Activated CD4-positive, alpha-beta T cell treated with anti-CD3 and anti-CD28 coated beads, Interleukin-2, Interleukin-6, amounts not matched to agents 100 ng/mL and 50 ng/mL, durations not matched to agents 16 hours and 8 hours (primary cell): ENCODE results near the gene NPRL2.
"Not testable (repeated sequence)": the region's sequence is repeated elsewhere in the genome, so short reads cannot be mapped to it uniquely, and the experiment has no call there.

Experiments used
- DNase-seq: peaks from one replicate; pipeline ENCODE4 v3.0.0-alpha.2; 2020

Gene NPRL2

DNA sequence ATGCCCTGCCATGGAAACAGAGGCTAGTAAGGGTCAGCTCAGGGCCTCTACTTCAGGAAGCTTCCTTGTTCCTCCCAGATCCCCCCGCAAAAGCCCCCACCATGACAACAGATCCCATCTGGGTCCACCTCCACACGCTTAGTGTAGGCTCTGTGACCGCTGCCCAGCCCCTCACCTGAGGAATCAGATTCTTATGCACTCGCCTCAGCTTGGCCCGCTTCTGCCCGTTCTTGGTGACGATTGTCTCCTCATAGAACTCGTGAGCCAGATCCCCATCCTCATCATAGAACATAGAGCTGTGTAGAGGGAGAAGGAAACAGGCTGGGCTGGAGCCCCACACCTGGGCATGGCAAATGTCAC is 24.4 kb downstream of the NPRL2 start:
- DNase-seq = no peak

DNA sequence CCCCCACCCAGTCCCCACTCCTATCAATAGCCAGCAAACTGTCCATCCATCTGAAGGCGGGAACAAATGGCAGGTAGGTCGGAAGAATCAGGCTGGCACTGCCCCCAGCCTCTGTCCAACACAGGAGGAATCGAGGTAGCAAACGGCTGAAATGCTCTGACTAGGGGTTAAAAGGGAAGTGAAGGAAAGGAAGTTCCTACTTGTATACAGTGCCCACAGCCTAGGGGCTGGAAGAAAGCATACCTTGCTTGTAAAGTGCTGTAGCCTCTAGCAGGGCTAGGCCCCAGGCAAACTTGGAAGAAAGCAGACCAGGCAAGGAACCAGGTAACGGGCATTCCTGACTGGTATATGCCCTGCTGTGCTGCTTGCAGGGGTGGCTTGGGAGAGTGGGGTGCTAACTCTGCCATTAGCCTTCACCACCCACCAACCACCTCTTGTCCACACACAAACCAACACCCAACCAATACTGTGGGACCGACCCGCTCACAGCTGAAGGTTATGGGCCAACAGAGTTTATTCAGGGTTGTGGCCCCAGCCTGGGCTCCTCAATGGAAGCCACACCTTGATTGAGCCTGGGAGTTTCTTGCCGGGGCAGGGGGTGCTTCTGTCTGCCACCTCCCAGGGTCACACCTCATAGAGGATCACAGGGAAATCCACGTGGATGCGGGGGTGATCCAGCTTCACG is 24.9 kb downstream of the NPRL2 start:
- no peak for DNase-seq

DNA sequence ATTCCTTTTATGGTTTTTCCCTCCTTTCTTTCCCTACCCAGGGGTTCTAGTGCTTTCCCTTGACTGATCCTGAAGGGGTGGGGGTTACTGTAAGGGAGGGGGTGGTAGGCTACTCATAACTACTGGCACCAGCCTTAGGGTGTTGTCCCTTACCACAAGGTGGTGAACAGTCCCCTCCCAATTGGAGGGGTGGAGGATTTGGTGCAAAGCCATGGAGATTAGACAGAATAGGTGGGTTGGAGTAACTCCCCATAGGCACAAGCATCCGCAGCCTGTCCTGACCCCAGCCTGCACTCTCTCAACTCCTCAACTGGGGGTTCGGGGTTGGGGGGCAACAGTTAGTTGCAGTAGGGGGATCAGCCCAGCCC is 25.5 kb downstream of the NPRL2 start:
- no peak for DNase-seq

DNA sequence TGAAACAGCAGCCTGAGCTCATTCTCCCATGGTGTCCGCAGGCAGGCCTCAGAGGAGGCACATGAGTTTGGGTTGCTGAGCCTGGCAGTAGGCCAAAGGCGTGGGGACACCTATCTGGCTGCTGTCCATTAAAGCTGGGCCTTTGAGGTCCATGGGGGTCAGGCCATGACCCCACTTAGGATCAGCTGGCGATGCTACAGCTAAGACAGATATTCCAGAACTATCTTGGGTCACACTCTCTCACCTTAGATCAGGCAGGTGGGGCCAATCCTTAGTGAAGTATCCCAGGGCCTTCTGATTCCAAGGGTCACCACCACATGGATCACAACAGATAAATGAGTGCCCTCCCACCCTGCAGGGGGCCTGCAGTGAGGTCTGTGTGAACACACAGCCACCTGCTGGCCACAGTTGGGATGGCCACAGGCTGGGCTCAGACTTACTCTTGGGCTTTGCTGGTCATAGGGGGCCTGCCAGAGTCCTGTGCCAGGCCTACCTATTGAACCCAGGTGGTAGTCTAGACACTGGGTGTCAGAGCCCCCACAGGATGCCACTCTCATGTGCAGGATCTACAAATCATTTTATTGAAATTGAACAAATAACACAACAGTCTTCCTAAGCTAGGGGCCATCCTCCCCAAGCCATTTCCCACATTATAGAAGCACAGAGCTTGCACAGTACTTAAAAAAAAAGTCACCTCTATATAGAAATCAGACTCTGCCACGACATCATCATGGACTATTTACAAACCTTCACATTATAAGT is 26.0 kb downstream of the NPRL2 start:
- peak; percentile 71 for DNase-seq

DNA sequence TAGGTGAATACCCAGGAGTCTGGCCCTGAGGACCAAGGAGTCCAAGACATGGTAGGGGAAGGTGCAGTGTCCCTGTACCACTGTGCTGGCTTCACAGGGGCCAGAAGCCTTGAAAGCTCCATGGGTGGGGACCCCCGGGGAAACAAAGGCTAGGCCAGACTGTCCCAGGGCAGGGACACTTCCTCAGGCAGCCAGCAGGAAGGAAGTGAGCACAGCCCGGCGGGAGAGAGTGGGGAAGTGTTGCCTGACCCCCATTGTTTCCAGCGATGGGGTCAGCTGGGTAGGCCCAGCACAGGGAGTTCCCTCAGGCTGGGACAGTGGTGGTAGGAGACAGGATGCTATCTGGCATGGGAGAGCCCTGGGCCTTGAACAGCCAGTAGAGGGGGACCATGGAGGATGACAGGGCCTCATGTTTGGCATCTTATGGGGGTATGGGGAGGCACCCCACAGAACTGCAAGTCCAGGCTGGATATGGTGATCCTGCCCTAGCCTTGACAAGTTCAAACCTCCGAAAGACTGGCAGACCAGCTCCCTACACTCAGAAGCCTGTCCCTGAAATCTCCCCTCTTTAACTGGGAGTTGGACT is 26.9 kb downstream of the NPRL2 start:
- no peak for DNase-seq

DNA sequence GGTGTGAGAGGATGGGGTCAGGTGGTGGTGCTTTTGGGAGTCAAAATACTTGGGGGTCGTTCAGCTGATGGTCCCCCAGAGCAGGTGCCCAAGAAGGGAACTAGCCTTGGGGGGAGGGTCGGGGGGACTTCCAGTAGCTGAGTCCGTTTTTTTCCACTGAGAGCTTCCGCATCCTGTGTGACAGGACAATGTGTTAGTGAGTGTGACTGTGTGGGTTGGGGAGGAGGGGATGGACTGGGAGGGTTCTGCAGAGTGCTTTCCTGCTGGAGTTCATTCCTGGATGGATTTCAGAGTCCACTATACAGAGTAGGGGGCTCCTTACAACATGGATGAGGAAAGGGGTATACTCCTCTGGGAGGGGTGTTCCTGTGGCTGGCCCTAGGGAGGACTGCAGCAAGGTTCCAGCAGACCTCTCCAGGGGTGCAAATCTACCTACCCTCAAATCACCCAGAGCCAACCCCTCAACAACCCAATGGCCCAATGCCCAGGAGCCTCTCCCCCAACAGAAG is 27.4 kb downstream of the NPRL2 start:
- no peak for DNase-seq

DNA sequence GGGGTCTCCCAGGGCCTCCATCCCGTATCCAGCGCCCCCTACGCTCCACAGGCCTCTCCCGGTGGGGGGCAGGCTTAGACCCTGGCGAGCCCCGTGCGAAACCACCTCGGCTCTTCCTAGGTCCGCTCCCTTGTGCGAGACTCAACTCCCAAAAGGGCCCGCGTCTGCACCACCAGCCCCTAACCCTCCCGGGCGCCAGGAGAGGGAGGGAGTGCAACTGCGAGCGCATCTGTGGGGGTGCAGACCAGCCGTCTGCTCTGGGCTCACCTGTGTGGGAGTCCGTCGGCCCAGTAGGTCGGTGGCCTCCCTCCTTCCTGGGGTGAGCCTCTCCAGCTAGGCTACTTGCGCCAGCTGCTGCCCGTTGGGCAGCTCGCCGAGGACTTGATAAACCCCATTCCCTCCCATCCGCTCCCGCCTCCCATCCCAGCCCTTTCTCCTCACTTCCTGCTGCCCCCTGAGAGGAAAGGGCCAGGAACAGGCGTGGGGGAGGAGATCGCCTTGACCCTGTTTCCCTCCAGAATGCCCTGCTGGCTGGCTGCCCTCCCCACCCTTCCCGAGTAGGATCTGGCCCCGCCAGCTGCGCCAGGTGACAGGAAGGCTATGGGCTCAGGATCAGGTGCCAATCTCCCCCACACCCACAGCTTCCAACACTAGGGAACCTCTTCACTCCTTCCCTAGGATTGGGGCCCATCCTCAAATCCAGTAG is 28.0 kb downstream of the NPRL2 start, which contains the start of gene HYAL2:
TSS of gene HYAL2 (minus strand) at position 360 of the 706 bp plus-strand sequence. CDS start 2,256 bp downstream, outside the sequence.
- no peak for DNase-seq

DNA sequence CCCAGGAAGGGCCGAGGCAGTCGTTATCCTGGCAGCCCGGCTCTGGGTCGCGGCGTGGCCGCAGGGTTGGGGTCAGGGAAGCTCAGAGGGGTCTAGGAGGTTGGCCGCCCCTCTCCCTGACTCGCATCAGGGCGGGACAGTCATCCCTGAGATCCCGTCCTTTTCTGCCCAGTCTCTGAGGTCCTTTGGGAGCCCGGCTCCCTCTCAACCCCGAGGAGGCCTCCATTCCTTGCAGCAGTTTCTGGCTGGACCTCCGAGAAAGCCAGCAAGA is 28.5 kb downstream of the NPRL2 start:
- DNase-seq = no peak

DNA sequence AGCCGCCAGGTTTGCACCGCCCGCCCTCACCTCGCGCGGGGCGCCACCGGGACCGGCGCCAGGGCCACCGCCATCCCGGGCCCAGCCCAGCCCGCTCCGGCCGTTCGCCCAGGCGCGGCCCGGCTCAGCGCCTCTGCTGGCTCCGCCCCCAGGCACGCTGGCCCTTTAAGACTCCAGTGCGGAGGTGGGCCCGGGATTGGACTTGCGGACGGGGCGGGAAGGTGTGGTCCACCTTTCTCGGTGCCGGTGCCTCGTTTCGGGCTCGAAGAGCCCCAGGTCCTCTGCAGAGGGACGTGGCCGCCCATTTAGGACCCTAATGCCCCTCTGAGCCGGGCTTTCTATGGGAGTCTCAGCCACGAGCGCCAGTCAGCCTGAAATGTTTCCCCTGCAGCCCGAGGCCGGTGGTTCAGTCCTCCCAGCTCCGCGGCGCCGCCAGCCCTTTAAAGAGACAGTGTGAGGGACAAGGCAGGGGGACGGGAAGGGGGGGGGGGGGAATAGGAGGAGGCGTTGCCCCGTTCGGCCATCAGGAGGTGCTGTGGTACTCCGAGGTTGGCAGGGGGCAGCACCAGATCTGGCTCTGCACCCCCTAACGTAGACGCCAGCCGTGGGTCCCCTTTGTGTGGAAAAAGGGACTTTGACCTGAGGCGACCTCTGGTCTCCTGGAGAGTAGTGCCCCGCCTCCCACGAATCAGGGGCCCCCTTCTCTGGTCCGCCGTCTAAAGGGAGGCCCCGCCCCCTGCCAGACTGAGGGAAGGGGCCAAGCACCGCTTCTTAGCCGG is 29.1 kb downstream of the NPRL2 start:
- DNase-seq = peak; percentile 89

DNA sequence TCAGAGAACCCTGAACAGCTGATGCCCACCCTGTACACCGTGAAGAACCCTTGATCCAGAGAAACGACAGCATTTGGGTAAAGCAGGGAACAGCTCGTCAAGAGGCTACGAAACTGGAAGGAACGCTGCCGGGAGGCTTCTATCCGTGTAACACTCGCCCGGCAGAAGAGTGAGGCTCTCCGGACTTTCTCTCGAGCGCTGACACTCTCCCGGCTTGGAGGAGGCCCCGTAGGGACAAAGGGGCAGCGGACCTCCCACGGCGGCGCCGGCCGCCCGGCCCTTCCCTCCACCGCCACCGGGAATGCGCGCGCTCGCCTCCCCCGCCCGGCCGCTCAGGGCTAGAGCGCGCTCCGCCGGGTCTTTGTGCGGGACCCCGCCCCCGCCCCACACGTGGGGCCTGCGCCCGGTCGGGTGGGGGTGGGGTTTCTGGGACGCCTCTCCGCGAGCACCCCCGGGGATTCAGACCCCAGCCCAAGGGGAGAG is 29.7 kb downstream of the NPRL2 start:
- peak; percentile 71 for DNase-seq

DNA sequence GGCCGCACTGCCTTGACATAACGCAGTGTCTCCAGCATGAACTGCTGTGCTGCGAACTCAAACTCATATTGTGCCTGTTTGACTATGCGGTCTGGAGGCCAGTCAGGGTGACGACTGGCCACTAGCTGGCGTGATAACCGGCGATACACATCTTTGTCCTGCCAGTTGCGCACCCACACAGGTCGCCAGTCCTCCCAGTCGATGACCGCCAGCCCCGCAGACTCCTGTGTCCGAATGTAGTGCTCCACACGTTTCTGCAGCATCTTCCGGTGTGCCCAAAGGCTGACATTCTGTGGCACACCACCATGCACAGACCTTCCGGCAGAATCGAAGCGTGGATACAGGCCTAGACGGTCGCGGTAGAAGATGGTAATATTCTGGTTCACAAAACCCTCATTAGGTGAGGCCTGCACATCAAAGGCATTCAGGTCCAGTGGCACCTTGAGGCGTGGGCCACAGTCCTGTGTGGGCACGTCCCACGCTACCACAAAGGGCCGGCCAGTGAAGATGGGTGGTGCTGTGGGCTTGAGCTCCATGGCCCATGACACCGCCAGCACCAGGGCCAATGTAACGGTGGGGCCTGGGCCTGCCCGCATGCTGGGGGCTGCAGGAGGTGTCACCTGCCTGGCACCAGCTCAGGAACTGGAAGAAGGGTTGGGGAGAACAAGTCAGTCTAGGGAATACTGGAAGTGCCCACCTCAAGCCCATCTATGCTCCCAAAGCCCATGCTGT is 30.5 kb downstream of the NPRL2 start:
- no peak for DNase-seq

DNA sequence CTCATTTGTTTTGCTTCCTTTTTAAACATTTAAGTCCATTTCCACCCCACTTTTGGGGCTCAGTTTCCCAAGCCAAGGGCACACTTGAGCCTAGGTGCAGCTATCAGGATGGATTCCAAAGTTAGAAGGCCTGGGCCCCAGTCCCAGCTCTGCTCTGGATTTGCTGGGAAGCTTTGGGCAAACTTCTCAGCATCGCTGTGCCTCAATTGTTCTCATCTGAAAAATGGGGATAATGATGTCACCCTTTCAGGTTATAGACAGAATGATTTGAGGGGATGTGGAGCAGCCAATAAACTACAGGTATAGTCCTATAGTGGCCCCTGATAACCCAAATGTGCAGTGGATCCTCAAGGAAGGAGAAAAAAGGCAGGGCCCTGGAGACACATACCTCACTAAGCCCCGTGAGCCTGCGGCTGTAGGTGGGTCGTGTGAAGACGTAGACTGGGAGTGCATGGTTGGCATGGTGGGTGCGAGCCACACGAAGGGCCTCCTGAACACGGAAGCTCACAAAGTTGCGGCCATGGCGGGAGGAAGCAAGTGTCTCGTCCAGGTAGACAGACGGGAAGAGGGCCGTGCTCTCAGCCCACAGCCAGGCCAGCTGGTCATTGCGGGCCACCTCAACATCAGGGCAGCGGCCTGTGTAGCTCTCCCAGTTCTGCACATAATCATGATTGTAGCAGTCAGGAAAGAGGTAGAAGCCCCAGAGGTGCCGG is 31.2 kb downstream of the NPRL2 start:
- no peak for DNase-seq

DNA sequence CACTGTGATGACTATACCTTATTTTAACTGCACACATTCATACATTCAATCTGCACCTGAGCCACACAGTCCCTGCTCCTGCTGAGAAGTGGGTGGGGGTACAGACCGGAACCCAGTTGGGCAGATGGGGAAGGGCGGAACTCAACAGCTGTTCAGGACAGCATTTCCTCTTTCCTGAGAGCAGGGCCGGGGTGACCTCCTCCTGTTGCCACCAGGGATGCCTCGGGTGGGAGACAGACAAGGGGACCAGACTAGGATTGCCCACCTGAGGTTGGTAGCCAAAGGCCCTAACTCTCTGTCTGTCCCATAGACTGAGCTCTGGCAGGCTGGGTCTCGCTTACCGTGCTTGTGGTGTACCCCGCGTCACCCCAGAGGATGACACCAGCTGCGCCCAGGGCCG is 32.0 kb downstream of the NPRL2 start:
- DNase-seq = no peak

DNA sequence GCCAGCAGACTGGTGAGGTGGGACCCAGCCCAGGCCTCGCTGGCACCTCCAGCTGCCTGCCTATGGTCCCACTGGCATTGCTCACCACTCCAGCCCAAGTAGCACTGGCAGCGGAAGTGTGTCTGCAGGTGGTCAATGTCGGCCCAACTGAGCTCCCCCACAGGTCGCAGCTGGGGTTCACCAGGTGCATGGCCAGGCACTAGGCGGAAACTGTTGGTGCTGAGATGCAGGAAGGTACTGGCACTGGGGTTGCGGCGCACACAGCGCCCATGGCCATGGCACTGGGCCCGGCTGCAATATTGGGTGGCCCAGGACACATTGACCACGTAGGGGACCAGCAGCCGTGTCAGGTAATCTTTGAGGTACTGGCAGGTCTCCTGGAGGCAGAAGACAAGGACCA is 32.4 kb downstream of the NPRL2 start:
- no peak for DNase-seq

DNA sequence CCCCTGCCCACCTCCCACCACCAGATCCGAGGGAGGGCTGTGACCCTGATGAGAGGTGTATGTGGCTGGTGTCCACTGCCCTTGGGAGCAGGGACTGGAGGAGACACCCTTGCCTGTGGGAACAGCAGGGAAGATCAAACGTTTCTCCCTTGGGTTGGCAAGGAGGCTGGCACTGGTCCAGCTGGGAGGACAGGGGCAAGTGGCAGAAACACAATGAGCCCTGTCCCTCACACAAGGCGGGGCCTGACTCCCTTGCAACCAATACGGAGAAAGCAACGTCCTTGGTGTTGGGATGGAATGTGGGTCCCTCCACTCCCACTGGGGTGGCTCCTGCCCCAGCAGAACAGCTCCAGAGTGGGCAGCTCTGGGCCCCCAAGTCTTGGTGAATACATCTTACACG is 33.3 kb downstream of the NPRL2 start:
- no peak for DNase-seq

DNA sequence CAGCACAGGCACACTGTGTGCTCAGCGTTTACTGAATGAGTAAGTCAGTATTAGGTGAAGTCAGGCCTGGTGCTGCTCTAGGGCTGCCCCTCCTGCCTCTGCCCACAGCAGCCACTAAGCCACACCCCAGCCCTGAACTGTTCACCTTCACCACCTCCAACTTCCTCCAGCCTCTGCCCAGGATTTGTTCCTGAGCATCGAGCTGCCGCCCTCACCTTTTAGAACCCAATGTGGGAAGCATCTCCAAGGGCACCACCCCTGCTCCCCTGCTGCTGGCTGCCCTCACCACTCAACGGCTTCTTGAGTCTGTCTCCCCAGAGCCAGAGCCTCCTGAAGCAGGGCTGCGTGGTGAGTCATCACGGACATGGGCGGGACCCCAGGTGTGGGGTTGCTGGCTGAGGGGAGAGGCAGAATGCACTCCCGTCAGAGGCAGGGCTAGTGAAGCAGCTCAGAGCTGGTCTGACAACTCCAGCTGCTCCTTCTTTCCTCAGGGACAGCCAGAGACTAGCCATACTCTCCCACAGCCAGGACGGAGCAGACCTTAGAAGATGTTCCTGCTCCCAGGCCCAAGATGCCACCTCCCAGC is 33.8 kb downstream of the NPRL2 start:
- DNase-seq = peak; percentile 72

DNA sequence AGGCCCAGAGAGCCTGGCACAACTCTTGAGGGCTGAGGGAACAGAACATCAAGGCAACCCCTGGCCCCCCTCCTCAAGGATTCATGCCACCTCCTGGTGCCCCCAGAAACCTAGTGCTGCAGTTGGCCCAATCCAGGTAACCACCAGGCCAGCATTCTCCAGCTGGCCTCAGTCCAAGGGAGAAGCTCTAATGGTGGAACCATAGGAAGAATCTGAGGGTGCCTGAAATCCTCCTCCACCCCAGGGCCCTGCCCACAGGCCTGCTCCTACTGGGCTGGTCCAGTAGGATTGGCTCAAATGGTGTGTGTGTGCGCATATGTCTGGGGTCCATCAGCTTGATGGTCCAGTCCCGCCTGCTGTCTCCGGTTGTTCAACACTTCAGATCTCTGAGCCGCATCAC is 35.8 kb downstream of the NPRL2 start:
- no peak for DNase-seq

DNA sequence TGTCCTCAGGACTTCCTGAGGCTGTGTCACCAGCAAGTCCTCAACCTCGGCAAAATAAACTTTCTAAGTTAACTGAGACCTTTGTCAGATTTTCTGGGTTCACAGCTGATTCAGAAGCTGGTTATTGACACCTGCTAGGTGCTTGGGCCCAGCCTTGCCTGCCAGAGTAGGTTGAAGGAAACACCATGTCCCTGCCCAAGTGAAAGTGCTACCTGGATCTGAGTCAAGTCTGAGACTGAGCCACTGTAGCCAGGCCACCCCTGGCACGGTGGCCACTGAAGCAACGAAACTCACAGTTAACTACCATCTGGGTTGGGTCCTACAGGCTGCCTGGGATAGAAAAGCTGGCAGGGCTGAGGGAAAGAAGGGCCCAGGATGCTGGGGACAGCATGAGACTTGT is 36.2 kb downstream of the NPRL2 start:
- no peak for DNase-seq

DNA sequence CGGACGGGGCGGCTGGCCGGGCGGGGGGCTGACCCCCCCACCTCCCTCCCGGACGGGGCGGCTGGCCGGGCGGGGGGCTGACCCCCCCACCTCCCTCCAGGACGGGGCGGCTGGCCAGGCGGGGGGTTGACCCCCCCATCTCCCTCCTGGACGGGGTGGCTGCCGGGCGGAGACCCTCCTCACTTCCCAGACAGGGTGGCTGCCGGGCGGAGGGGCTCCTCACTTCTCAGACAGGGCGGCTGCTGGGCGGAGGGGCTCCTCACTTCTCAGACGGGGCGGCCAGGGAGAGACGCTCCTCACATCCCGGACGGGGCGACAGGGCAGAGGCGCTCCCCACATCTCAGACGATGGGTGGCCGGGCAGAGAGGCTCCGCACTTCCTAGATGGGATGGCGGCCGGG is 38.5 kb downstream of the NPRL2 start:
- not testable (repeated sequence) for DNase-seq

DNA sequence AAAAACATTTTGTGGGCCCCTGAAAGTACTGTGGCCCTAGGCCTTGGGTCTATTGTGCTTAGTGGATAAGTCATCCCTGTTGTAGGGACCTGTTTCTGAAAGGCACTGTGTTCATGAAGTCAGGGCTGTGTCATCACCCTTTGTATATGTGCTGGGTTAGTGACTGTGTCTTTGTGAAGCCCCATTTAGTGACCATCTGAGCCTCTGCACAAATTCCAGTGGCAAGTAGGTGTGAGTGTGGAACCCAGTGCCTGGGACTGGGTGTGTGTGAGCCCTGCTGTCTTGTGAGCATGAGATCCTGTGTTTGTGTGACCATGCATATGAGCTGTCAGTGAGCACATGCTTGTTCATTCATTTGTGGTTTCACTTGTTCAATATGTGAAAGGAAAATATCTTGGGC is 46.0 kb downstream of the NPRL2 start:
- DNase-seq = no peak
